Measurements from ENCODE around the gene KRTAP10-11. TPM values are rescaled to one million over a fixed set of nuclear protein-coding genes. Genes with fewer than 3 reads are reported as not detected.
"Not testable (repeated sequence)": the region's sequence is repeated elsewhere in the genome, so short reads cannot be mapped to it uniquely, and the experiment has no call there.

KRTAP10-11 gene
- total and polyA plus RNA-seq, 2 of the 8 experiments (the other 6 are each of a cell fraction or from before 2014, with no cell fraction given), result not detected

DNA sequence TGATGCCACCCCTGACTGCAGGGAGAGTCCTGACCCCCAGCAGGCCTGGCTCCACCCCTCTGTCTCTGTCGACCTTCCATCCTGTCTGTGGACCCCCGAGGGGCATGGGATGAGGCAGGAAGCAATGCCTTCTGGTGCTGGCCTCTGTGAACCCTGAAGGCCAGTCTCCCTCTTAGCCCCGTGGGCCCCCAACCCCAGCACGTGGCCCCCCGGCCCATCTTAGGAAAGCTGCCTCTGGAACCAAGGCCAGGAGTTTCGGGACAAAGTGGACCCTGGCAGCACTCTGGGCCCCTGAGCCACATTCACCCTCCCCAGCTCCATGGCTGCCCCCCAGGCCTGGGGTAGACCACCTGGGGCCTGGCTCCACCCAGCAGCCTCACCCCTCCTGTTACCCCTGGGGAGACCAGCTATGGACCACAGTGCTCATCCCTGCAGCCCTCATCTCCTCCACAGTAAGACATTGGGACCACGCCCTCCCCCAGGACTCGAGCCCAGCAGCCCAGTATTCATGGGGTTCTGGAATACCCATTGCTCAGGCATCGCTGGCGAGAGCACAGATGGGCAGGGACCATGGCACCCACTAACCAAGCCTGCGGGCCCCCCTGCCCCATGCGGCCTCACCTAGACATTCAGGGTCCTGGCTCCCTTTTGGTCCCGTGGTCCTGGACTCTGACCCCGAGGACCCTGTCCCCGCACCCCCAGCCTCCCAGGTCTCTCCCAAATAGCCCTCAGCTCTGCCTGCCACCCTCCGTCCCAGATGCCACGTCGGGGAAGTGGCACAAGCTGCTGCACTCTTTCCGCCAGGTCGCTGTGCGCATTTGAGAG is 7.5 kb upstream of the KRTAP10-11 start:
- H4K91ac ChIP-seq (replicated peaks; ENCODE audit: insufficient read length, low read length); H3K56ac ChIP-seq (replicated peaks; ENCODE audit: insufficient read length, low read depth, low read length); H2BK5ac ChIP-seq (ENCODE audit: low read depth, low read length); H3K4me2 ChIP-seq (ENCODE audit: insufficient read depth in 1 of 2, low read depth in 2 of 2, low read length in 2 of 2); CTCF ChIA-PET (ENCODE audit: partially characterized antibody); H3K27me3 ChIP-seq (replicated peaks in 1 of 4; ENCODE audit: control insufficient read depth in 3 of 4, extremely low read depth in 1 of 4, insufficient read depth in 3 of 4, low read length in 3 of 4); H3K9me3 ChIP-seq (ENCODE audit: insufficient read depth in 2 of 2, low read depth in 1 of 2, low read length in 1 of 2); H2BK120ac ChIP-seq (replicated peaks; ENCODE audit: low read depth, low read length); H3K14ac ChIP-seq (ENCODE audit: insufficient read length); H2BK12ac ChIP-seq (ENCODE audit: low read depth, low read length); H2AFZ ChIP-seq (ENCODE audit: low read length); H3K23ac ChIP-seq (ENCODE audit: insufficient read length); H3K23me2 ChIP-seq (ENCODE audit: low read depth, low read length); H2BK15ac ChIP-seq (ENCODE audit: low read length); H3K79me1 ChIP-seq (ENCODE audit: low read depth, low read length); H3K4ac ChIP-seq (replicated peaks; ENCODE audit: insufficient read length, low read depth, low read length); H2AK5ac ChIP-seq (ENCODE audit: low read depth, low read length); H2BK20ac ChIP-seq (ENCODE audit: low read length); H4K8ac ChIP-seq (ENCODE audit: extremely low read depth, insufficient read depth, low read length); DNase-seq (ENCODE audit: low read depth in 1 of 2, low spot score in 2 of 2); H3K27ac ChIP-seq (ENCODE audit: low read depth, low read length); FAIRE-seq; H3K9ac ChIP-seq (replicated peaks in 1 of 4; ENCODE audit: extremely low read depth in 1 of 4, low read depth in 3 of 4, low read length in 3 of 4); H3K4me3 ChIP-seq (ENCODE audit: extremely low read depth in 1 of 4, insufficient read depth in 2 of 4, low read depth in 3 of 4, low read length in 4 of 4); H3K4me1 ChIP-seq (replicated peaks in 1 of 4; ENCODE audit: control insufficient read depth in 3 of 4, insufficient read depth in 4 of 4, low read length in 3 of 4); H3K18ac ChIP-seq (ENCODE audit: extremely low read depth, low read length); H3K79me2 ChIP-seq (ENCODE audit: control insufficient read depth in 1 of 2, insufficient read depth in 2 of 2, low read length in 2 of 2); H4K20me1 ChIP-seq (replicated peaks in 1 of 2; ENCODE audit: control insufficient read depth in 1 of 2, insufficient read depth in 2 of 2, low read length in 2 of 2); H3K36me3 ChIP-seq (ENCODE audit: control insufficient read depth in 2 of 4, insufficient read depth in 4 of 4, low read length in 3 of 4); H4K5ac ChIP-seq (ENCODE audit: insufficient read length, low read depth, low read length): not testable (repeated sequence)
- POLR2A ChIA-PET (ENCODE audit: partially characterized antibody), result interaction anchor here (0.6 kb wide), 1 partner anchor 86 kb away, joined by 6 read pairs; no protein-coding TSS in a partner anchor
- WGBS, 2 experiments (ENCODE audit: extremely low coverage in 1 of 2, insufficient coverage in 1 of 2, insufficient read length in 1 of 2, insufficient replicate concordance in 2 of 2, low coverage in 1 of 2, low lambda C conversion rate in 2 of 2, missing lambda C conversion rate in 1 of 2), result 95% methylated on average over 16 of the region's 21 CpGs; no CpG with 5 or more reads in 1 of the 2 experiments
